B cell (primary cell): ENCODE data around the gene RGS7. TPM values are rescaled to one million over a fixed set of nuclear protein-coding genes. Genes with fewer than 3 reads are reported as not detected.

Experiments used
- ATAC-seq: fragments of 200-7000 bp; cut with Tn5 transposase; one replicate; pipeline ENCODE4 v1.10.0; 2021; ENCODE audit warnings: low read depth, mild to moderate bottlenecking, moderate number of reproducible peaks, moderate library complexity
- CTCF ChIA-PET: fragments of 350-600 bp; sonication (Branson Sonifier 250); formaldehyde crosslinking; loops from one replicate; lab custom pipeline; 2021; ENCODE audit warnings: antibody characterized with exemption, inconsistent platforms; lab: Charles Lee
- POLR2A ChIA-PET: fragments of 350-600 bp; sonication (Branson Sonifier 250); formaldehyde crosslinking; loops from one replicate; lab custom pipeline; 2021; ENCODE audit warnings: antibody characterized with exemption; lab: Charles Lee
- DNase-seq: peaks from one replicate; pipeline ENCODE4 v3.0.0; 2013
- H2AFZ ChIP-seq: 2 replicates; pipeline ENCODE4 v1.6.1; 2012; ENCODE audit warnings: mild to moderate bottlenecking, low read depth, low read length; ENCODE audit not compliant: insufficient read depth, poor library complexity, severe bottlenecking
- H3K27ac ChIP-seq, 2 donors: 1 replicate in 1 of 2; 2 replicates in 1 of 2; pipeline ENCODE4 v1.5.1; 2012 to 2013; ENCODE audit warnings: low read length in 2 of 2, mild to moderate bottlenecking in 2 of 2, moderate library complexity in 1 of 2
- H3K27me3 ChIP-seq, 4 experiments: fragments of 200-600 bp in 1 of 4; sonication (generic) in 1 of 4; replicated peaks in 1 of 4; 1 replicate in 2 of 4; 2 replicates in 2 of 4; pipeline versions ENCODE4 v1.6.1 to v1.7.0; 2013 to 2016; ENCODE audit warnings: low read length in 3 of 4, mild to moderate bottlenecking in 2 of 4, mixed read lengths in 1 of 4, moderate library complexity in 1 of 4; ENCODE audit not compliant: insufficient read depth in 4 of 4, control insufficient read depth in 3 of 4; ENCODE audit errors: control extremely low read depth in 1 of 4
- H3K36me3 ChIP-seq, 2 experiments: replicated peaks in 1 of 2; 1 replicate in 1 of 2; 2 replicates in 1 of 2; pipeline versions ENCODE4 v1.6.1 to v1.7.1; 2013; ENCODE audit warnings: low read length in 1 of 2; ENCODE audit not compliant: insufficient read depth in 2 of 2, control insufficient read depth in 1 of 2; ENCODE audit errors: control extremely low read depth in 1 of 2, extremely low read depth in 1 of 2
- H3K4me1 ChIP-seq, 2 donors: fragments of 200-600 bp in 1 of 2; sonication (generic) in 1 of 2; 1 replicate in 1 of 2; 2 replicates in 1 of 2; pipeline versions ENCODE4 v1.5.1 to v1.6.1; 2013 to 2017; ENCODE audit warnings: low read length in 2 of 2; ENCODE audit not compliant: control insufficient read depth in 2 of 2, insufficient read depth in 2 of 2
- H3K4me2 ChIP-seq: replicated peaks from 2 replicates; pipeline ENCODE3; 2012; ENCODE audit warnings: mild to moderate bottlenecking, low read depth, low read length; ENCODE audit not compliant: poor library complexity, severe bottlenecking
- H3K4me3 ChIP-seq, 5 experiments: fragments of 200-600 bp in 1 of 5; sonication (generic) in 1 of 5; 1 replicate in 3 of 5; 2 replicates in 2 of 5; pipeline versions ENCODE4 v1.5.1 to v1.7.0; 2011 to 2016; ENCODE audit warnings: low read length in 4 of 5, mild to moderate bottlenecking in 4 of 5, low read depth in 2 of 5, control low read depth in 1 of 5, moderate library complexity in 1 of 5; ENCODE audit not compliant: insufficient read depth in 1 of 5; ENCODE audit errors: control extremely low read depth in 1 of 5, extremely low read depth in 1 of 5
- H3K79me2 ChIP-seq: fragments of 200-600 bp; sonication (generic); one replicate; pipeline ENCODE4 v1.6.0; 2016; ENCODE audit warnings: low read length; ENCODE audit not compliant: control insufficient read depth, insufficient read depth
- H3K9ac ChIP-seq: fragments of 200-600 bp; sonication (generic); 2 replicates; pipeline ENCODE4 v1.6.1; 2017; ENCODE audit warnings: mild to moderate bottlenecking, low read length, moderate library complexity
- H3K9me3 ChIP-seq, 3 donors: one replicate each; pipeline versions ENCODE4 v1.6.1 to v1.7.1; 2013; ENCODE audit warnings: low read length in 2 of 3; ENCODE audit not compliant: control insufficient read depth in 2 of 3, insufficient read depth in 1 of 3; ENCODE audit errors: control extremely low read depth in 1 of 3
- H4K20me1 ChIP-seq: 2 replicates; pipeline ENCODE4 v1.6.0; 2012; ENCODE audit warnings: mild to moderate bottlenecking, low read length; ENCODE audit not compliant: insufficient read depth, control insufficient read depth, poor library complexity, severe bottlenecking
- H3K27ac Mint-ChIP-seq: one replicate; pipeline ENCODE4 v1.8.0; 2021; ENCODE audit warnings: mixed read lengths
- H3K27me3 Mint-ChIP-seq: one replicate; pipeline ENCODE4 v1.8.0; 2021; ENCODE audit warnings: mixed read lengths
- H3K4me1 Mint-ChIP-seq: one replicate; pipeline ENCODE4 v1.8.0; 2021; ENCODE audit warnings: mixed read lengths
- H3K4me3 Mint-ChIP-seq: one replicate; pipeline ENCODE4 v1.8.0; 2021; ENCODE audit warnings: mixed read lengths
- H3K9me3 Mint-ChIP-seq: one replicate; pipeline ENCODE4 v1.8.0; 2022; ENCODE audit warnings: mixed read lengths; ENCODE audit not compliant: insufficient read depth
- EZH2 ChIP-seq: IDR thresholded peaks from 2 replicates; pipeline ENCODE4 v1.6.1; 2012; ENCODE audit warnings: borderline replicate concordance, low read depth, mild to moderate bottlenecking, moderate library complexity, low read length; ENCODE audit not compliant: insufficient read depth, poor library complexity, severe bottlenecking
- WGBS: methylation state at CpG from one replicate; pipeline ENCODE4 v1.1.5; 2013; ENCODE audit warnings: missing lambda C conversion rate; ENCODE audit not compliant: insufficient coverage; 5-methylcytosine and 5-hydroxymethylcytosine counted together
- intact Hi-C: fragments of 100-400 bp; cut with micrococcal nuclease; formaldehyde crosslinking; loops from one replicate; pipeline ENCODE4 v1.10.0; 2022
- polyA plus RNA-seq: library from polyadenylated mRNA; depleted of rRNA; stranded (reverse); fragments of >200 nt; gene quantifications from 2 replicates; pipeline ENCODE4 v1.2.3, GENCODE V29; 2012
- total RNA-seq, 2 donors: library from RNA; stranded (reverse); fragments of 120-200 nt in 1 of 2; gene quantifications; 1 replicate in 1 of 2; 2 replicates in 1 of 2; pipeline versions ENCODE4 v1.2.3 to v1.2.4, GENCODE V29; 2013 to 2022
- TF ChIP-seq, protein P1 (sequence below): fragments of 200-600 bp; IDR thresholded peaks from one replicate; pipeline ENCODE4 v1.8.0; 2022; ENCODE audit warnings: antibody characterized with exemption, mild to moderate bottlenecking

RGS7 gene
- total and polyA plus RNA-seq, 2 donors (not counting 1 experiment from before 2014, with no cell fraction given), result 0.15 to 1.8 TPM

- no peaks in the 10 kb centered on the region for H3K79me2 ChIP-seq
- H3K9me3 Mint-ChIP-seq, result peaks cover 2% of the 10 kb centered on the region
- H4K20me1 ChIP-seq, result no peaks in the 10 kb centered on the region
- no peak for TF ChIP-seq EZH2
- TF ChIP-seq, protein P1, sequence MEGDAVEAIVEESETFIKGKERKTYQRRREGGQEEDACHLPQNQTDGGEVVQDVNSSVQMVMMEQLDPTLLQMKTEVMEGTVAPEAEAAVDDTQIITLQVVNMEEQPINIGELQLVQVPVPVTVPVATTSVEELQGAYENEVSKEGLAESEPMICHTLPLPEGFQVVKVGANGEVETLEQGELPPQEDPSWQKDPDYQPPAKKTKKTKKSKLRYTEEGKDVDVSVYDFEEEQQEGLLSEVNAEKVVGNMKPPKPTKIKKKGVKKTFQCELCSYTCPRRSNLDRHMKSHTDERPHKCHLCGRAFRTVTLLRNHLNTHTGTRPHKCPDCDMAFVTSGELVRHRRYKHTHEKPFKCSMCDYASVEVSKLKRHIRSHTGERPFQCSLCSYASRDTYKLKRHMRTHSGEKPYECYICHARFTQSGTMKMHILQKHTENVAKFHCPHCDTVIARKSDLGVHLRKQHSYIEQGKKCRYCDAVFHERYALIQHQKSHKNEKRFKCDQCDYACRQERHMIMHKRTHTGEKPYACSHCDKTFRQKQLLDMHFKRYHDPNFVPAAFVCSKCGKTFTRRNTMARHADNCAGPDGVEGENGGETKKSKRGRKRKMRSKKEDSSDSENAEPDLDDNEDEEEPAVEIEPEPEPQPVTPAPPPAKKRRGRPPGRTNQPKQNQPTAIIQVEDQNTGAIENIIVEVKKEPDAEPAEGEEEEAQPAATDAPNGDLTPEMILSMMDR, result no peak
- no peak overlapping the region for H3K4me2 ChIP-seq
- no peak overlapping the region for H3K27ac Mint-ChIP-seq
- CTCF ChIA-PET, result no interaction called here
- H3K9me3 ChIP-seq, result no peaks in the 10 kb centered on the region
- no CpG with 5 or more reads among the region's 2 CpGs for WGBS
- DNase-seq (no peak), ATAC-seq (no peak)
- H3K9ac ChIP-seq, result no peak overlapping the region
- H3K36me3 ChIP-seq, result no peaks in the 10 kb centered on the region
- H3K27me3 Mint-ChIP-seq, result no peaks in the 10 kb centered on the region
- H3K27ac ChIP-seq, result no peak overlapping the region
- H2AFZ ChIP-seq, result no peak overlapping the region
- POLR2A ChIA-PET, result no interaction called here
- no peak overlapping the region for H3K4me3 Mint-ChIP-seq
- H3K27me3 ChIP-seq, result no peaks in the 10 kb centered on the region
- no peaks in the 10 kb centered on the region for H3K4me1 ChIP-seq
- H3K4me1 Mint-ChIP-seq, result no peaks in the 10 kb centered on the region
- no peak overlapping the region for H3K4me3 ChIP-seq
- intact Hi-C loops, result no loop called here
These were observed 554.7 kb downstream of the RGS7 start for GRCh38 chr1:240802271-240802670.

DNA sequence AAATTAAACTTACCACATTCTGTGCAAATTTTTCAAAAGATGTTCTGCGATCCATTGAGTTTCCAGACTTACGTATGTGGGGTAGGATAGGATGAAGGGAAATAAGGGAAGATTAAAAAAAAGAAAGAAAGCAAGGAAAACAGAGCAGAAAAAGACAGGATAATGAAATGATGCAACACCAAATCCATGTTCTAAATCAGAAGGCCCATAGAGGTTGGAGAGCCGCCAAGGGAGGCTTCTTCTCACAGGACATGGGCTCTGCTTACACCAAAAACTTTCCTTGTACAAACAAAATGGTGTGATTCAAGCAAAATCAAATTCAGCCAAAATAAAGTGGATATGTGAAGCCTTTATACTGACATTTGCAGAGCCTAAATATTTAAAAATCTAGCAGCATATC is 555.6 kb downstream of the RGS7 start:
- Histone ChIP-seq H3K9ac (no peak overlapping the region), H3K36me3 (no peaks in the 10 kb centered on the region), H3K4me1 (no peaks in the 10 kb centered on the region), H3K4me3 (no peak overlapping the region), H3K4me2 (no peak overlapping the region), H3K27me3 (no peaks in the 10 kb centered on the region), H3K27ac (no peak overlapping the region), H3K79me2 (no peaks in the 10 kb centered on the region), H3K9me3 (no peaks in the 10 kb centered on the region), H4K20me1 (no peaks in the 10 kb centered on the region), H2AFZ (no peak overlapping the region)
- H3K27me3 Mint-ChIP-seq, result no peaks in the 10 kb centered on the region
- H3K4me1 Mint-ChIP-seq, result no peaks in the 10 kb centered on the region
- intact Hi-C loops, result no loop called here
- H3K9me3 Mint-ChIP-seq, result peaks cover 2% of the 10 kb centered on the region
- CTCF ChIA-PET, result no interaction called here
- H3K27ac Mint-ChIP-seq, result no peak overlapping the region
- WGBS, result 83% methylated on average over 1 of the region's 3 CpGs
- POLR2A ChIA-PET, result no interaction called here
- TF ChIP-seq, protein P1, result no peak
- no peak for TF ChIP-seq EZH2
- no peak overlapping the region for H3K4me3 Mint-ChIP-seq
- DNase-seq (no peak), ATAC-seq (no peak)
